Stimulated activated CD4-positive, alpha-beta T cell treated with anti-CD3 and anti-CD28 coated beads, Interleukin-1b, Interleukin-23, amount 100 ng/mL, for 1 hour (primary cell): ENCODE results near the gene TLNRD1.

Experiments used
- DNase-seq, 2 donors: peaks; one replicate each; pipeline ENCODE4 v3.0.0-alpha.2; 2020; ENCODE audit warnings: low read depth in 2 of 2

Gene TLNRD1

DNA sequence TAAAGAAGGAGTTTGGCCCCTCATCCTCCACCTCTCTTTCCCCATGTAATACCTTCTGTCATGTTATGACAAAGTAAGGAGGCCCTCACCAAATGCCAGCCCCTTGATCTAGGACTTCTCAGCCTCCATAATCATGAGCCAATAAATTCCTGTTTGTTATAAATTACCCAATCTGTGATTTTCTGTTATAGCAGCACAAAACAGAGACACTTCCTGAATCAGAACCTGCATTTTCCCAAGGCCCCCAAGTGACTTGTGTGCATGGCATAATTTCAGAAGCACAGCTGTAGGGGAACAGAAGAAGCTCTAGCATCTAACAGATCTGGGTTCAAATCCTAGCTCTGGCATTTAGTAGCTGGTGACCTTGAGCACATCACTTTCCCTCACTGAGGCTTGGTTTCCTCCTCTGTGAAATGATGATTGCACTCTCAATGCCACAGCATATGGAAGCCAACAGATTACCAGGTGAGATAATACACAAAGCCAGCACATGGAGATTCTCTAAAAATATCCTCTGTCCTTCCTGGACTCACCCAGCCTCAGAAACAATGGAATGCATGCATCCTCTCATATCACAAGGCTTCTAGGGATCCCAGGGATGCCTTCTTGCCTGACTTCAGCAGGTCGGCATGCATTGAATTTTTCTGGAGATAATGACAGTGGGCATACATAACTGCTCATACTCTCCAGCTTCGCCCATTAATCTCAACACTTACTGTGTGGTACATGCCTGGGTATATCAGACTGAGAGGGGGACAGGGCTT lies 26.3 kb downstream of the TLNRD1 start:
- DNase-seq: no peak

DNA sequence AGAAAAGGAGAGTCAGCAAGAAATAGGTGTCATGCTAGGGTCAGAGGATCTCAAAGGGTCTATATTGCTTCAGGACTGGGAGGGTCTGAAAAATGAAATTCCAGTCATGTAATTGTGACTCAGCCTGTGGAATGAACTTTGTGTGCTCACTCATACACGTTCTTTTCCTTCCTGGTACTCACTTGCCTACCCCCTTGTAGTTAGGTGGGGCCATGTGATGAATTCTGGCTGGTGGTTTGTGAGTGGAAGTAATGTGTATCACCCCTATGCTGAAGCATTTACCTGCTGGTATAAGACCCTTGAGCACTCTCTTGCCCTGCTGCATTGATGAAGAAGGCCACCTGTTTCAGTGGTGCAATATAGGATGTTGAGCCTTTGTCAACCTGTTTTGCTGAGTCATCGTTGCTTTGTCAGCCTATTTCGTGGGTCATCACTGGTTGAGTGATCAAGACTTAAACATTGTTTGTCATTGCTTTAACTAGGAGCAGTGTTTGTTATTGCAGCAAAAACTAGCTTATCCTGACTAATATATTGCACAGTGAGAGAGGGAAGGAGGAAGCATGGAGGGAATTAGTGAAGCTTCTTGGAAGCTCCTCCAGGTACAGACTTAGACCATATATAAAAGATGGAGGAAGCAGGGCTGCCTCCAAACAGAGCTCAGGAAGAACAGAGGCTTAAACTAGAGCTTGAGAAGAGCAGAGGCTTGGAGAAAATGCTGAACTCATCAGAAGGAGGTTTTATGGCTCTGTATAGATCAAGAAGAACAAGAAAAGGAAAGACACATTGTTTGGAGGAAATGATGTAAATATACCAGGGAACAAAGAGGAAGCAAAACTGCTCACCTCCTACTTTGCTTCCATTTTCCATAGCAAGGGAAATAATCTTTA lies 28.9 kb downstream of the TLNRD1 start:
- DNase-seq: no peak

DNA sequence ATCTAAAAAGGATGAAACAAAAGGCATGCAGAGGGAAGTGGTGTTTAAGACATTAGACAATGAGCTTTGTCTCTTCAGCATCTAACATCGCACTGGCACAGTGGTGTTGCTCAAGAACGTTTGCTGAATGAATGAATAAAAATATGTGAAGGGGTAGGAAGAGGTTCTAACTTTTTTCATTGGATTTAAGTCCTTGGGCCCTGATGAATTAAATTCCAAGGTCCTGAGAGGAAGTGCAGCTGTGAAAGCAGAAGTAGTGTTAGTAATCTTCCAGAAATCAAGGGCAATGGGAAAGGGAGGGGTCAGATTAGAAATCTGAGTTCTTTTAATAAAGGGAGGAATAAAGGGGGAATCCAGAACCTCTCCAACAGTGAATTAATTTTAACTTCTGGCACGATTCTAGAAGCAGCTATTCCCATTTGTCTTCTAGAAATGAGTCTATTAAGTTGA lies 29.6 kb downstream of the TLNRD1 start:
- no peak for DNase-seq

DNA sequence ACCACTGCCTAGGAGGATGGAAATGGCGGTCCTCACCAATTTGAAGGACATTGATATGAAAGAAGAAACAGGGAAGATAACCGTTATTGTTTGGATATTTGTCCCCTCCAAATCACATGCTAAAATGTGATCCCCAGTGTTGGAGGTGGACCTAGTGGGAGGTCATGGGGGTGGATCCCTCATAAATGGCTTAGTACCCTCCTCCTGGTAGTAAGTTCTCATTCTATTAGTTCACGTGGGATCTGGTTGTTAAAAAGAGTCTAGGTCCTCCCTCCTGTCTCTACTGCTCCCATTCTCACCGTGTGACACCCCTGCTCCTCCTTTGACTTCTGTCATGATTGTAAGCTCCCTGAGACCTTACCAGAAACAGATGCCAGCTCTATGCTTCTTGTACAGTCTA lies 30.5 kb downstream of the TLNRD1 start:
- no peak for DNase-seq

DNA sequence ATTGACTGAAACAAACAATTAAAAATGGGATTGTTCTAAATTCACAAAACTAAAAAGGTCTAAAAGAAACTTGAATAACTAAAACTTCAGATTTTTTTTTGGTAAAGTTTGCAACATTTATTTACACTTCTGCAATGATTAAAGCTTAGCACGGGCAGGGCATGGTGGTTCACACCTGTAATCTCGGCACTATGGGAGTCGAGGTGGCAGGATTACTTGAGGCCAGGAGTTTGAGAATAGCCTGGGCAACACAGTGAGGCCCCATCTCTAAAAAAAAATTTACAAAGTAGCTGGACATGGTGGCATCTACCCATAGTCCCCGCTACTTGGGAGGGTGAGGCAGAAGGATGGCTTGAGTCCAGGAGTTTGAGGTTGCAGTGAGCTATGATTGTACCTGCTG lies 31.6 kb downstream of the TLNRD1 start:
- DNase-seq: no peak

DNA sequence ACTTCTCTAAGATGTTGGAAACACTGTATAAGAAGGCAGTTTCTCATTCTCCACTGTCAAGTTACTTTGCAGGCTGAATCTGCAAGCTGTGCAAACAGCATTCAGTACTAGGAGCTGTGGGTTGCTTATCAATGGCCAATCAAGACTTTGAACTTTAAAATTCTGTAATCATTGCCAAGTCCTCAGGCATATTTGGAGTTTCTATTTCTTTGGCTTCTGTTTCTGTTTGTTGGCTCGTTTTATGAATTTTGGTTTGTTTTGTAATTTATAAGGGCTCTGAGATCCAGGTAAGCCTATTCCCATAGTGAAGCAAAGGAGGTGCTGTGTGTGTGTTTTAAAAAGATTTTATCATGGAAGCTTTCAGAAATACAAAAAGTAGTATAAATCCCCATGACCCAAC lies 32.1 kb downstream of the TLNRD1 start:
- DNase-seq: no peak

DNA sequence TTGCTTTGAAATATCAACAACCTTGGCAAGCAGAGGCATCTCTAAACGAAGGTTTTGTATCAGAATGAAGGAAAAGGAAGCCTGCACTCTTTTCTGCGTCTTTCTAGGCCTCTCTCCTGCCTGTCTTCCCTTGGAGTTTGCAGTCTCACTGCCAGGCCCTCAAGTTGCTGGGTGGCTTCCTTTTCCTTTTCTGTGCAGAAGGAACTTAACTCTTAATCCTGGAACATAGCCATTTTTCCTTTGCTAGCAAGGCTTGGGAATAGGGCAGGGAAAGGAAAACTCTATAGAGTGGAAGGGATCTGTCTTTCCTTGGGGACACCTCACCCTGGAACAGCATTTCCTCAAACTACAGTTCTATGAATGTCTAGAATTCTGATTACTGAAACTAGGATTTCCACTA lies 32.8 kb downstream of the TLNRD1 start:
- DNase-seq: no peak

DNA sequence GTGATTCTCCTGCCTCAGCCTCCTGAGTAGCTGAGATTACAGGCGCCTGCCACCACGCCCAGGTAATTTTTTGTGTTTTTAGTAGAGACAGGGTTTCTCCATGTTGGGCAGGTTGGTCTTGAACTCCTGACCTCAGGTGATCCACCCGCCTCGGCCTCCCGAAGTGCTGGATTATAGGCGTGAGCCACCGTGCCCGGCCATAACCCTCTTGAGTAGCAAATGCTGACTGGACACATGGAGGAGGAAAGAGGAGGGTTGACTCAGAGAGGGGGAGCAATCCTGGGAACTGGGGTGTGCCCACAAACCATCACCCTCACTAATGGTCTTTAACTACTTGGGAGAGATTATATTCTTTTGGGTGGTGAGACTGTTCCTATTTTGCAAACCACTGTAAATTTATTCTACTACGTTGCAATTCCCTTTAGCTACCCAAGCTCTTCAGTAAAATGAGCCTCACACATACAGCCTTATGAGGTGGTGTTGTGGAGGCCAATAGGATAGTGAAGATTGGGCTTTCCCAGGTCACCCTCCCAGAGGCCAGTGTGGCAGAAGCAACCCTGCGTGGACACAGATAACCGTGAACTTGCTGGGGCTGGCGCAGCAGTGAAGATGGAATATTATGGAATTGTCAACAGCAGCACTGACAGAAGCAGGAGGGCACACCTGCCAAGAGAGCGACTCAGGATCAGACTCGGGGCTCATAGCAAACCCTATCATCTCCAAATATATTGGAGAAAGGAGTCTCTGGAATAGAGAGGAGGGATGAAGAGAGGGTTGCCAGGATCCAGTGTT lies 37.4 kb downstream of the TLNRD1 start:
- no peak for DNase-seq

DNA sequence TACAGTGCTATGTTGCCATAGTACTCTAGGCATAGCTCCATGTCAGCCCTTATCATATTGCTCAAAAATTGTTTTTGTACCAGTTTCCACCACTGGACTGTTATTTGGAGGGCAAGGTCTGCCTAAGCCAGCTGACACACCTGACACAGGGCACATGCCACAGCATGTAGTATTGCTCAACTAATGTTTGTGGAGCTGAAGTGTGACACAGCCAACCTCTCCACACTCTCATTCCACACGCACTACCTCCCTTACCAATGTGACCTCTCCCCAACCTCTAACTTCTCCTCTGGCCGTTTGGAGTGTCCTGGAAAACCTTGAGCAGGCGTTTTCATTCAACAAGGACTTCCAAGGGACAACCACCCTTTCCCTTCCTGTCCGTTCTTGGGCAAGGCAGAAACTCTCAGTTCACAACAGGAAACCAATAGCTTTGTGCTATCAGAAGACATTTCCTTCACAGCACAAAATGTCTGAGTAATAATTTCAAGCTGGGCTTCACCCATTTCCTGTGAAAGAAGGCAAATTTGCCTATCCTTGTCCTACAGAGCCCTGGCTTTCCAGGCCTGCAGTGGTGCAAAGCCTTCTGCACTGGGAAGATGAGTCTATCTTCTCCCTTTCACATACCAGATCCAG lies 38.4 kb downstream of the TLNRD1 start:
- DNase-seq: no peak

DNA sequence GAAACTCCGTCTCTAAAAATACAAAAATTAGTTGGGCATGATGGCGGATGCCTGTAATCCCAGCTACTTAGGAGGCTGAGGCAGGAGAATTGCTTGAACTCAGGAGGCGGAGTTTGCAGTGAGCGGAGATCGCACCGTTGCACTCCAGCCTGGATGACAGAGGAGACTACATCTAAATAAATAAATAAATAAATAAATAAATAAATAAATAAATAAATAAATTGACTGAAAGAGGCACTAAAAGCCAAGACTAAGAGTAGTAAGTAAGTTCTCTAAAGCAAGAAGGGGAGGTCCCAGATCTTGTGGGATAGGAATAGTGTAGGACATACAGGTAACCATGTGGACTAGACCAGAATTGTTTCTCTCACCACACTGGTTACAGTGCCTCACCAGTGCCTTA lies 40.0 kb downstream of the TLNRD1 start:
- DNase-seq: no peak

DNA sequence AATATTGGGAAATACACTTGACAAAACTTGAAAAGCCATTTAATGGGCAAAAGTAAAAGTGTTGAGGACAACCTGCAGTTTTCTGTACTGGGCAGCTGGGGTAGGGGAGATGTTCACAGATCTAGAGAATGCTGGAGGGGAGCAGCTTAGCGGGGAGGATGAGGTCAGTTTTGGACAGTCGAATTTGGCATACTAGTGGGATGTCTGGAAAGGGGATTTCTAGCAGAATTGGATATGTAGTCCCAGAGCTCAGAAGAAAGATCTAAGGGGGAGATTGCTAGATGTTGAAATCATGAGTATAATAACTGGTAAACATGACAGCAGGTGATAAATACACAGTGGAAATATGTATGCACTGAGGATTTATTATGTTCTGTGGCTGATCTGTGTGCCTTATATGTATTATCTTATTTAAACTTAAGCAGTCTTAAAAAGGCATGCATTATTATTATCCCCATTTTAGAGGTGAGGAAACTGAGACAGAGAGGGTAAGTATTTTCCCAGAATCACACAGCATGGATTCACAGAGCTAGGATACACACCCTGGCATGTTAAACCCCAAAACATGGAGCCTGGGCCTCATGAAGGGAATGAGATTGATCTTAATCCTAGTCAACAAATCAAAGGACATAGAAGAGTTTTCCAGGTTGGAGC lies 42.7 kb downstream of the TLNRD1 start:
- no peak for DNase-seq

DNA sequence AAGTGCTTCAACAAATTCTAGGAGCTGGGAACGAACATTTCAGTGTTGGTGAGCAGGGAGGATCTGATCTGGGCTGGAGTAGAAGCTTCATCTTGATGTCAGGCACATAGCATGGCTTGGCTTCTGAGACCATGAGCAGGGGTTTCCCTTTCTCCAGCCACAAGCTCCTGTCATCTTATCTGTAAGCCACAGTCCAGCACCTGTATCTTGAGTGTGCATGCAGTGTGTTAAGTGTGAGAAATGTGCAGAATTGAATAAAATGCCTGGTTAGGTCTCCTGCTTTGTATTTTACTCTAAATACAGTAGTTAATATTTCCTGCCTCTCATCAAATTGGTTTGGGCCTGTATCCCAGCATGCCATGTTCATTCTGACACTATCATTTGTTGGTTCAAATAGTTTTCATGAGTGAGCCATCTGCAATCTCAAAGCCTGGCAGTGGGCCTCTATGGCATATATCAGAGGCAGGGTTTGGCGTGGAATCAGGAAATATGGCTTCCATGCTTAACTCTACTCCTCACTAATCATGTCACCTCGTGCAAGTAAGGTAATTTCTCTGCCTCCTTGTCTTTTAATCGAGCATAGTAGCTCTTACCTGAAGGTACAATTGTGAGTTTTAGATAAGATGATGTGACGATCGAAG lies 43.3 kb downstream of the TLNRD1 start:
- no peak for DNase-seq

DNA sequence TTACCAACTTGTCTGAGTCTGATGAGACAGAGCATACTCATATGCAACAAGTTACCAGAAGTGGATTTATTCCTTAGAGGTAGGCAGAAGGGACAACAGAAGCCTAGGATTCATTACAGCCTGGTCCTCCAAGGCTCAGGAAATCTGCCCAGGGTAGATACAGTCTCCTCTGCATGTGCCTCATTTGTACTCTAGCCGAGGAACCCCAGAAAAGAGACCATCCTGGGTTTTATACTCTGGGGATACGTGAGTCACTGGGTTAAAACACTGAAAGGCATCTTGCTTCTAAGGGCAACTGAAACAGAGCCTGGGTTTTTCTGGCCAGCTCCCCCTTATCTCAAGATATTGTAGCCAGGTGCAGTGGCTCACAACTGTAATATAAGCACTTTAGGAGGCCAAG lies 45.6 kb downstream of the TLNRD1 start:
- DNase-seq: no peak

DNA sequence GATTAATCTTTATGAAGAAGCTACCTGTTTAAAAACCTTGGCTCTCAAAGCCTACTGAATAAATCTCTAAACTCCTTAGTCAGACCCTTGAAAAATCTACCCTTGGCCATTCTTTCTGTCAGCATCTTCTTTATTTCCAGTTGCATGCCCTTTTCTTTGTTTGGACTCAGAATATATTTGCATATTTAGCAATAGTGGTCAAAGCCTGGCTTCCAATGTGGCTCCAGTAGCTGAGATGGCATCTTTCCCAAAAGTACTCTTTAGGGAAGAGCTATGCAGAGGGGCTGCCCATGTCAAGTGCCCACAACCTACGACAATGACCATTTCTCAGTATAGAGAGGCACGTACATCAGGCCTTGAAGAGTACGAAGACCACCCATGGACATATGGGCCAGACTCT lies 47.2 kb downstream of the TLNRD1 start:
- no peak for DNase-seq

DNA sequence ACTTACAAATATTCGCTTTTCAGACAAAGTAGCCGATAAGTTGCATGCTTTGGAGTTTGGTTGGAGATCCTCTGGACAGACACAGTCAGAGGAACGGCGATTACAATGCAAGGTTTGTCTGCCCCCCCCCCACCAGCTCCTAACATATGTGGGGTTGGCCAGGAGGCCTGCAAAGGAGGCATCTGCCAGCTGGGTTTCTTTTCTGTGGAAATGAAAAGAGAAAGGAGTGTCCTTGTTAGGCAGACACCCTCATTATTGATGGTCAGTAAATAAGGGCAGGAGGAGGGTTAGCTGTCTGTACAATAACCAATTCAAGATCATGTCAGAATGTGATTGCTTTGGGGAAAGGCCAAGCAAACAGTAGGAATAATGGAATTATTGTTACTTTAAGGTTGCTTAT lies 49.1 kb downstream of the TLNRD1 start:
- DNase-seq: no peak

DNA sequence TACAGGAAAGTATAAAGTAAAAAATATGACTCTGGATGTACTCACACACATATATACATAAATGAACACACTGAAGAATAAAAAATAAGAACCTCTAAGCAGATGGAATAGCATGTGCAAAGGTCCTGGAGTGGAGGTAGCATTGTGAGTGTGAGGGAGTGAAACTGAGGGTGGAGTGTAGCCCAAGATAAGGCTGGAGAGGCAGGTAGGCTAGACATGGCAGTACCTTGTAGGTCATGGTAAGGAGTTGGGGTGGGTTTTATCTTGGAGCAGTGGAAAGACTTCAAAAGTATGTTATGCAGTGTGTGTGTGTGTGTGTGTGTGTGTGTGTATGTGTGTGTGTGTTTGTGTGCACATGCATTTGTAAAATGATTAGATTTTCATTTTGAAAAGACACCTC lies 49.5 kb downstream of the TLNRD1 start:
- DNase-seq: no peak

DNA sequence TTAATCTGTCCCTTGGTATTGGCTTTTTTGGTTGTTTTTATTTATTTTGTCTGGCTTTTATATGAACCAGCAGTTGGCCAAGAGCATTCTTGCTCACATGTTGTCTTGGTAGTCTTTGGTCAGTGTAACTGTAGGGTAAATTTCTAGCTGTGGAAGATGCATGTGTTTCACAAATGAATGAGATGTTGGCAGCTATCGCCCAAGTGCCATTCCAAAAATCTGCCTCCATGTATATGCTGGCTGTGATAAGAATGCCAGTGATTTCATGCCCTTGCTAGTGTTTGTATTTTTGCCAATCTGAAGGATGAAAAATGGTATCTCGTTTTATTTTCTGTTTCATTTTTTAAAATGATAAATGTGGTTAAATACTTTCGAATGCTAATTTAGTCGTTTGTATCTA lies 50.1 kb downstream of the TLNRD1 start:
- no peak for DNase-seq

DNA sequence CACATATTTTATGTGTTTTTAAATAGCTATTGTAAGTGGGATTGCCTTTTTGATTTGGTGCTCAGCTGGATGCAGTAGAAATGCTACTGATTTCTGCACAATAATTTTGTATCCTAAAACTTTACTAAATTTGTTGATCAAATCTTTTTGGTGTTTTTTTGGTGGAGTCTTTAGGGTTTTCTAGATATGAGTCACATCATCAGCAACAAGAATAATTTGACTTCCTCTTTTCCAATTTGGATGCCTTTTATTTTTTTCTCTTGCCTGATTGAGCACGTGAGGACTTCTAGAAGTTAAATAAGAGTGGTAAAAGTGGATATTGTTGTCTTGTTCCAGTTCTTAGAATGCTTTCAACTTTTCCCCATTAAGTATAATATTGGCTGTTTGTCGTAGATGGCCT lies 51.3 kb downstream of the TLNRD1 start:
- DNase-seq: no peak

DNA sequence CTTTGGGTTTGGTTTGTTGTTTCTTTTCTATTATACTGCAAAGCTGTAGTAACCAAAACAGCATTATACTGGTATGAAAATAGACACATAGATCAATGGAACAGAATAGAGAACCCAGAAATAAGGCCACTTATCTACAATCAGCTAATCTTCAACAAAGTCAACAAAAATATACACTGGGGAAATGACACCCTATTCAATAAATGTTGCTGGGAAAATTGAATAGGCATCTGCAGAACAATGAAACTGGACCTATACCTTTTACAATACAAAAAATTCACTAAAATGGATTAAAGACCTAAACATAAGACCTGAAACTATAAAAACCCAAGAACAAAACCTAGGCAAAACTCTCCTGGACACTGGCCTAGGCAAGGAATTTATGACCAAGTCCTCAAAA lies 52.9 kb downstream of the TLNRD1 start:
- no peak for DNase-seq

DNA sequence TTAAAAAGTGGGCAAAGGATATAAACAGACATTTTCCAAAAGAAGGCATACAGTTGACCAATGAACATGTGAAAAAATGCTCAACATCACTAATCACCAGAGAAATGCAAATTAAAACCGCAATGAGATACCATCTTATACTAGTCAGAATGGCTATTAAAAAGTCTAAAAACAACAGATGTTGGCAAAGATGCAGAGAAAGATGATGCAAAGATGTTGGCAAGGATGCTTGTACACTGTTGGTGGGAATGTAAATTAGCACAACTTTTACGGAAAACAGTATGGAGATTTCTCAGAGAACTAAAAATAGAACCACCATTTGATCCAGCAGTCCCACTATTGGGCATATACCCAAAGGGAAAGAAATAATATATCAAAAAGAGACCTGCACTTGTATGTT lies 53.5 kb downstream of the TLNRD1 start:
- no peak for DNase-seq
